Stimulated activated CD4-positive, alpha-beta T cell treated with anti-CD3 and anti-CD28 coated beads, TNF-alpha, amount 100 ng/mL, for 24 hours (primary cell): ENCODE measurements around the gene MYO1D.

Experiments used
- DNase-seq, 3 experiments: peaks; one replicate each; pipeline ENCODE4 v3.0.0-alpha.2; 2020; ENCODE audit warnings: low read depth in 3 of 3

The MYO1D gene

DNA sequence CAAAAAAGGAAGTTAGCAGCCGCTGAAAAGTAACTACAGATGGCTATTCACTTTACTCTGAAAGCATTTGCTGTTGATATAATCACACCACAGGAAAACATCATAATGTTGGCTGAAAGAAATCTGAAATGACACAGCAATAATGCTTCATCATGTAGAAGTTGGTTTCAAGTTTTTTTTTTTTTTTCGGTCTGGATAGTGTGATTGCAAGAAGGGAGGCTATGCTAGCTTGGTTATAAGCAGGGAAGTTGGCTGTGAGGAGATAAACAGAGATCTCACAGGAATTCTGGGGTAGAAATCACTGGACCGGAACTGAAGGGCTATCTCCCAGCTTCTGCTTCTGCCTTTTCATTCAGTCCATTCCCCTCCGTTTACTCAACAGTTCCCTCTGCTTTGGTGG, 57.9 kb downstream of the MYO1D start:
- DNase-seq: no peak

DNA sequence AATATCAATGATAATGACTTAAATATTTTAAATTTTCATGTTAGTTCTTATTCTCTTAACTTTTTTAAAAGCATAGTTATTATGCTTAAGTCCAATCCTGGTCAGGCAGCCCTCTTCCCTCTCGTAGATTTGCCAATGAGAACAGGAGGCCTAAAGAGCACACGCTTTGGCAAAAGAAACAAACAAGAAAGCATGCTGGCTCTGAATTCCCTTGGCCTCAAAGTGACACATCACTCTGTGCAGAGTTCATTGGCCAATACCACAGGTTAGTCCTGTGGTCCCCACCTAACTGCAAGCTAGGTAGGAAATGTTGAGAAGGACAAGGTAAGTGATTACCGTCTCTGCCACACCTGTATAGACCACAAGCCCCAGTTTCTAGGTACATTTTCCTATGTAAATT, 61.5 kb downstream of the MYO1D start:
- DNase-seq: no peak

DNA sequence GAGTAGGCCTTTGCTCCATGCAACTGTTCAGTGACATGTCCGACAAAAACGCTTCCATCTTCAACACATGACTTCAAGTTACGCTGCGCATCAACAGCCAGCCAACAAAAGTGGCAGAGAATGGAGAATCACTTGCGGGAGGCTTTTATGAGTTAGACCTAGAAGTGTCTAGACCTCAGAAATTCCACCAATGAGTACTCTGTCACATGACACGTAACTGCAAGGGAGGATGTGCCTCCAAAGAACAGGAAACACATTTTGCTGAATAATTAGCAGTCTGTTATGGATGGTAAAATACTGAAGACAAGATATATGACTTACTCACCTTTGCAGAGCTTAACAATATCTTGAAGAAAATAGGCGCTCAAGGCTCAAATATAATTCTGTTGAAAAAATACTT, 62.1 kb downstream of the MYO1D start:
- no peak for DNase-seq

DNA sequence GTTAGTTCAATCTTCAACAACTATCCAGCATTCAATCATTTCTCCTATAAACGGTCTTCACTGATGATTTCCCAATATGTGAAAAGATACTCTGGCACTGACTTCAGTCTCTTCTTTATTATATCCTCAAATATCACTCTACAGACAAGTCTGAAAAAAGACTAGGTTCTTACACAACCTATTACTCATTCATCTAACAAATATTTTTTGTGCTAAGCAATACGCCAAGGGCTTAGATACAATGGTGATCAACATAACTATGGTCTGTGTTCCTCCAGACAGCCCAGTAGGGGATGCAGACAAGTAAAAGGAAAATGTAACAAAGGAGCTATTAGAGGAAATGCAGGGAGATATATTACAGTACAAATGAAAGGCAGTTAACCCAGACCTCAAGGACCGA, 63.9 kb downstream of the MYO1D start:
- no peak for DNase-seq

DNA sequence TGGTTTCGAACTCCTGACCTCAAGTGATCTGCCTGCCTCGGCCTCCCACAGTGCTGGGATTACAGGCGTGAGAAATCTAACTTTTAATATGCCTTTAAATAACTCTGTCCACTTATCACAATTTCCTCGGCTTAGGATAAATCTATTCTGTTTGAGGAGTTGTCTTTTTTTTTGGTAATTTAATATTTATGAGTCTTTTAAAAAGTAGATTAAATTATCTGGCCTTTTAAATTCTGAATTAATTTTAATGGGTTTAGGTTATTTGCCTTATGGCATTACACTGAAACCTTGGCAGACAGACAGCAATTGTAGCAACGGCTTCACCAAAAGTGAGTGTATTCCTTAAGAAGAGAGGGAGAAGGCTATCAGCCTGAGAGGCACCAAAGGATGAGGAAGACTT, 66.2 kb downstream of the MYO1D start:
- DNase-seq: no peak

DNA sequence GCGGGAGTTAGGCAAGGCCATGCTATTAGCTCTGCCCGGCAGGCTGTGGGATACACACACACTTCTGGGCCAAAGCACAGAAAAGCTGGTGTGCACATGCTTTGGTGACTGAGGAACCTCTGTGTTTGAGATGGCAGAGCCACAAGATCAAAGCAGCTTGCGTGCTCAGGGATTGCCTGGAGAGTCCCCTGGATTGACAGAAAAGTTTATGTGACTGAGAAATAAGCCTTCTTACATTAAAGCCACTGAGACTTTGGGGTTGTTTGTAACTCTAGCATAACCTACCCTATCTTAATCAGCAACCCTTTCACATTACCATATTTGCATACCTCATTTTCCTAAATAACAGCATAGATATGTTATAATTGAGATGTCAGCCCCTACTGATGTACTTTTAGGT, 69.3 kb downstream of the MYO1D start:
- DNase-seq: no peak

DNA sequence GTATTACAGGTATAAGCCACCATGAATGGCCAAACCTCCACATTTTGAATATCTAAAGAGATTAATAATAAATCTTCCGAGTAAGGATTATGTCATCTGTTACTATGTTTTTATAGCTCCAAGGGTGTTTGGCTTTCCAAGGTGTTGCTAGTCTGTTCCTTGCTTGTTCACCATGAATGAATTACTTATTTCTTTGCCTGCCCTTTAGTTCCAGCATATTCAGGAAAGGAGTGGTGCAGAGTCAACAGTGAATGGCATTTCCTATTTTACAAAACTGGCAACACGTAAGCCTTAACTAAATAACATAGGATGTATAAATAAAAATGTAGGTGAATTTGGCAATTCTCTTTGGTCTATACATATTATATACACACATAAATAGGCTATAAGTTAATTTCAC, 70.3 kb downstream of the MYO1D start:
- DNase-seq: no peak

DNA sequence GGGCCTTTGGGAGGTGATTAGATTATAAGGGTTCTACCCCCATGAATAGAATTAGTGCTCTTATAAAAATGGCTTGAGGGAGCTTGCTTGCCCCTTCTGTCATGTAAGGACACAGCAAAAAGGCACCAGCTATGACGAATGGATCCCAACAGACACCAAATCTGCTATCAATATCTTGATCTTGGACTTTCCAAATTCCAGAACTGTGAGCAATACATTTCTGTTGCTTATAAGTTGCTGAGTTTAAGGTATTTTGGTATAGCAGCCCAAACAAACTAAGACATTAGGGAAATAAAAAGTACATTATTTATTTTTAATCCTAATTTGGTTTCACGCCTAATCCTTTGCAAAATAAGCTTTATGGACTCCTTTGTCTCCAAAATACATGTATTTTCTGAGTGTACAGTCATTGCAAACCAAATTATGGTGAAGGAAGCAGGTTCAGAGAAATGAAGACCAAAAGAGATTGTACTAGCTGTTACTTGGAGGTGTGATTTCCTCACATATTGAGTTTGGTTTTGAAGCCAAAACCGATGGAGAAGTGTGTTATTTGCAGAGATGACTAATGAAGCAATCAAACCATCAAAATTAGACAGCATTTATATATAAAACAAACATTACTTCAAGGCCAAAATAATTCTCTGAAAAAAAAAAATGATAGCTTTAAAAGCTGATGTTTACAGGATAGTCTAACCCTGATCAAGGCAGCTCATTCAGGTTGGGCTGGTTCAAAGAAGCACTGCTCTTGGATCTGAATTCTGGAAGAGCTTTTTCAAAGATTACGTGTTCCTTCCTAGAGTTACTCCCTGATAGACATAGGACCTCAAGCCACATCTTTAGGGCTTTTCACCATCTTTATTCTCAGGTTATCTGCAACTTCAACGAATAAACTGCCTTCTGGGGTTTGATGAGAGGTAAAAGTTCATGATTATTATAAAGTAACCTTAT, 71.6 kb downstream of the MYO1D start:
- DNase-seq: no peak

DNA sequence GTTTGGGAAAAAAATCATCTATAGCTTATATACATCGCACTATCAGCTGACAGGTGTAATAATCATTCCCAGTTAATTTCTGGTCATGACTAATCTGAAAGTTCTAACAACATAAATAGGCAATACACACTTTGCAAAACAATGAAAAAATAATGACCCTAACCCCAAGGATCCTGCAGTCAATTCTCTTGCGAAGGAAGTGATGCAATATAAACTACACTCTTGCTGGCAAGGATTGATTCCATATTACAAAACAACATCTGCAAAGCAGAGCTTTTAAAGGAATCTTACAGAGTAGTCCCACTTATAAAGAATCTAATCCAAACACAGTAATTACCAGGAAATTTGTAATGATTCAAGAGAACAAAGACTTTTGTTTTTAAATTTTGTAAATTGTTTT, 73.4 kb downstream of the MYO1D start:
- no peak for DNase-seq

DNA sequence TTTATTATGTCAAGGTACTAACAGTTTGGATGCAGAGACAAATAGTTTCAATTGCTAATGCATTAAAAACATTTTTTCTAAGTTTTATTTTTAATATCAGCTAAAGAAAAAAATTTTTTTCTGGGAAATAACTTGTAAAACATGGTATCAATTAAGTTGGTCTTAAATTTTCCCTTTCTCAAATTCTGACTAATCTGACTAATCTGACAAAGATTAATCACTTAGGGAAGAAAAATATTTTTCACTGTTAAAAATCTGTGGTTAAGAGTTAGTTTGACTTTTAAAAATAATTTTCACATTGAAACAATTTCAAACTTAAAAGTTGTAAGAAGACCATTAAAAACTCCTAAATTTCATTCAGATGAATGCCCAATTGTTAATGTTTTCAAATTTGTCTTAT, 74.6 kb downstream of the MYO1D start:
- no peak for DNase-seq

DNA sequence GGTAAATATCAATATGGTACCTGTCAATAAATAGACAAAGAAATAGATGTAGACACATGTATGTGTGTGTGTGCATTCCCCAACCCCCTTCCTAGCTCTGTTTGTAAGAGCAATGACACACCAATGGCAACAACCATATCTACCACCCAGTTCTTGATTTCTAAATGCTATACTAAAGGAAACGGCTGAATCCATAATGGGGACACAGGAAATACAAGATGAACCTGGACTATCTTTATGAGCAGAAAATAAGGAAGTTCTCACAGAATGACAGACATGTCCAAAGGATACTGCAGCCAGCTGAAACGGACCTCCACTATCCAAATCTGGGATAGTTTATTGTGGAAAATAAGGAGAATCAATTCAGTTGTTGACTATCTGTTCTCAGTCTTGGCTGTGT, 75.3 kb downstream of the MYO1D start:
- DNase-seq: no peak

DNA sequence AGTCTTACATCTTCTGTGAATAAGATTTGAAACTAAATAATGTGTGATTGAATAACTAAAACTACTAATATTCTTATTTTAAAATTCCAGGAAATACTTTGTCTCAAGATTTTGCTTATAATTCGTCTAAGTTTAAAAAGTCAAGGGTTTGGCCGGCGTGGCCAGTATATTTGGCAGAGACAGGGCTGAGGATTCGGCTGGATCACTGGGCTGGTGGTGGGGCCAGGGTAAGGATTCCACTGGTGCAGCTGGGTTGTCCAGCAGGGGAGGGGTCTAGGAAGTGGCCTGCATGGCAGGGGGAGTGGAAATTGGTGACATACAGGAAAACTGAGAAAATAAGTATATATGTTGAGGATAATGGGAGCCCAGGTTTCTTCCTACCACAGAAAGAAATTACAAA, 75.7 kb downstream of the MYO1D start:
- DNase-seq: no peak

DNA sequence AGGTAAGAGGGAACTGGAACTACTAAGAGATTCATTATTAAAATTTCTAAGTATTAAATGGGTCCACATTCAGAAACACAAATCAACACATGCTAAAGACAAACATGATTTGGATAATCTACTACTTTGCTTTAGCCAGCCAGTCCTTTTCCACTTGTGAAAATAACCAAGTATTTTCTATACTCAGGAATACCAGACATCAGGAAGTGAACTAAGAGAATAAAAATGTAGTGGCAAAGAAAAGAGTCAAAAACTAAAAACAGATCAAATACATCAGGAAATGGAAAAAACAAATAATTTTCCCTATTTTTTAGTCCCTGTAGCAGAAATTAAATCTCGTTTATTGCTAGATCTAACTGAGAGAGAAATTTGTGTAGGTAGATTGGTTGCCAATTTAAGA, 78.0 kb downstream of the MYO1D start:
- no peak for DNase-seq

DNA sequence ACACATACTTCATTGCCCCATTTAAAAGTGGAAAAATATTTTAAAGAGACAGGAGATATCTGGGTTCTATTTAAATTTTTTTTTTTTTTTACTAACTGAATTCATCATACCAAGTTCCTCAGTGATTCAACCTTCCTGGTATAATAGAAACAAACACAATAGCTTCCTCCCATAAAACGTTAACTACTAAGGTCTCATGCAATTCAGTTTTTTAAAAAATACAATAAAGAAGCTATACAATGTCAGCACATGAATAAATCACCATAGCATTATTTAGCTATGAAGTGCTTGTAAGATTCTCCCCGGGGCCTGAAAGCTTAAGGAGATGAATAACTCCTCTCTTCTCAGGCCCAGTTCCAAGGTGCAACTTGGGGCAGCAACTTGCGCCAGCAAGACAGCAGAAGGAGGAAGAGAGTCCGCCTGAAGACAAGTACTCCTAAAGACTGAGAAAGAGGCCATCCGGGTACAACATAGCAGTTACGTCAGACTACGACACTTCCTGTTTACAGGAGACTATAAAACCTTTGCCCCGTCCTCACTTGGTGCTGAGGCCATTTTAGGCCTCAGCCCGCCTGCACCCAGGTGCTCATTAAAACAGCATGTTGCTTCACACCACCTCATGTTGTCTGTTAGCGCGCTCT, 81.5 kb downstream of the MYO1D start:
- DNase-seq: no peak

DNA sequence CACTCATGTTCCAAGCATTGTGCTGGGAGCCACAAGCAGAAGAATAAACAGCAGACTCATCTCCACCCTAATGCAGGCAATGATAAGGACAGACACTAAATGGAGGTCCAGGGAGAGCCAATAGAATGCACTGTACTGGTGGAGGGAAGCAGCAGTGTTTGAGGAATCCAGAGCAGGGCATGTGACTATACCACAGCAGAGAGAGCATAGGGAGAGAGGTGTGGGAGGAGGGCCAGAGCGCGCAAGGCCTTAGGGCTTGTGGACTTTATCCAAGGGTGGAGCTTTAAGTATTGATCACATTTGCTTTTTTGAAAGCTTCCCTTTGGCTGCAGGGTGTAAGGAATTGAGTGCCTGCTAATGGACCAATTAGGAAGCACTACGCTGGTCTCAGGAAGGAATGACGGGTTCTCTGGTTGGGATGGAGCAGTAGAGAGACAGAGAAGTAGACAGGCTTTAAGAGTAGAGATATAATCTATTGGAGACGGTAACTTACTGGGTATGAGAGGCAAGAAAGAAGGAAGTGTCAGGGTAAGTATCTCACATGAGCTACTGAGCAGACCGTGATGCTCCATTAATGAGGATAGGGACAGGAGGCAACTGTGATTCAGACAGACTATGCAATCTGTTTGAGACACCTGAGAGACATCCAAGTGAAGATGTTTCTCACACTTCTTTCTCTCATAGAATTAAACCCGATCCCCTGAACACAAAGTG, 82.2 kb downstream of the MYO1D start:
- DNase-seq: no peak

DNA sequence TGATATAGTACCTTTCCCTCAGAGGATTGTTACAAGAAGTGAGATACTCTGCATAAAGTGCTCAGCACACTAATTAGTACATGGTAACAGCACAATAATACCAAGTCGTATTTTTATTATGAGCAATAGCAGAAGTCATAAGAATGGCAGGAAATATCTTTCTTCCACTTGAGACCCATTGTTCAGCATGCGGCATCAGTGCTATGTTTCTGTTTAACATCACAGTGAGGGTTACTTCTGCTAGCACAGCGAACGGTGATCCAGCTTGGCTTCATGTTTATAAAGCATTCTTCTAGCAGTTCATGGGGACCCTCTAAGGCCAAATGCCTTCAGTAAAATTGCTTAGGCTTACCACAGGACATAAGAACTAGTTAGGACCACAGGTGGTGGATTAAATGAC, 83.1 kb downstream of the MYO1D start:
- DNase-seq: no peak

DNA sequence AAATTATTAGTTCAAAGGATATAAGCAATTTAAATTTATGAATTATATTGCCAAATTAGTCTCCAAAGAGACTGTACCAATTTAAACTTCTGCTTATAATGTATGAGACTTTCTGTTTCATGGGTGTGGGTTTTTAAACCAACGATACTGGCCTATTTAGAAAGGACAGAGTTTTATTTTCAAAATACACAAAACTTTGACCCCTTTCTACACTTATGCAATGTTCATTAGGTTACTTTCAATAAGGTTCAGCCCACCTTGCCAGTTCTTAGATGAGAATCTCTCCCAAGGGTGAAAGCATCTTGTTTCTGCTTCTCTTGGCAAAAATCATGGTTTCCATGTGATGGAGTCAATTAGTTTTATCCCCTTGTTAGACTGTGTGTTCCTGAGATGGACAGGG, 84.7 kb downstream of the MYO1D start:
- DNase-seq: no peak

DNA sequence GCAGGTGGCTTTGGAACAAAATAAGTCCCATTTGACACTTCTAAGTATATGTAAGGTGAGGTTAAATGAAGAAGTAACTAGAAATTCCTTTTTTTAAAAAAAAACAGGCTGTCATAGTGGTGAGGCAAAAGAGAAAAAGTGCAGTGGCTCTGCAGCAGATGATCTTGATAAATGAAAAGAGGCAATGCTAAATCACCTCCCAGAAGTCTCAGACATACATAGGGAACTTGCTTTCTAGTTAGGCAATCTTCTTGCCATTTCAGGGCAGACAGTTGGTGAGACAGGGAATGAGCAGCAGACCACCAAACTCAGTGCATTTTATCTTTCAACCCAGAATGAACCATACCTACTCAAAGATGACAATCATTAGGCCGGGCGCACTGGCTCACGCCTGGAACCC, 90.8 kb downstream of the MYO1D start:
- DNase-seq: no peak

DNA sequence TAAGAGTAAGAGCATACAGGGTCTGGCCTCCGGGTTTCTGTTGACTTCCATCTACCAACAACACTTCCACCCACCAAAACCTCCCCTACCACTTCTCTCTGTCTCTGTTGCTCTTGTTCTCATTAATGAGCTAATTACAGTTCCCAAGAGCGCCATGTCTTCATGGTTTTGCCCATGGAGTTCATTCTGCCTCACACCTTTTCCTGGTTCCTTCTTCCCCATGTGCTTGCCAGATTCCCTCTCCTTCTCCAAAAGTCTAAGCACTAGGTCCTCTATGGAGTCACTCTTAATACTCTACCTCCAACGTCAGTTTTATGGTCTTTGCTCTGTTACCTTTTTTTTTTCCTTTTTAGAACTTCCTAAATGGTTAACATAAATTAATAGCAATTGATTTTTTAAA, 92.8 kb downstream of the MYO1D start:
- no peak for DNase-seq

DNA sequence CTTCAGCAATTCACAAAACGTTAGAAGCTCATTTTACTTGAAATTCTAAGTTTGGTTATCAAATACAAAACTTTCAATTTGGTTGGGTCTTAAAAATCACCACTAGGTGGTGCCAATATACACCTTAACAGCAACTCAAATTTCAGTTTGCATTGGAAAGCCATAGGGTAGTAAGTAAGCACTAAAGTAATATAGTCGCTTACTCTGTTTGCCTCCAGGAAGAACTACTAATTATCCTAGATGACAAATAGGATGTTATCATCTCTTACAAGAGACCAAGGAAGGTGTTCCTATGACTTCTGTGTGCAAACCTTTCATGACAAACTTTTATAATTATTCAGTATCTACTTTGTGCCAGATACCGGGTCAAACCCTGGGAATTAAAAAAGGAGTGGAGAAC, 93.3 kb downstream of the MYO1D start:
- DNase-seq: no peak

DNA sequence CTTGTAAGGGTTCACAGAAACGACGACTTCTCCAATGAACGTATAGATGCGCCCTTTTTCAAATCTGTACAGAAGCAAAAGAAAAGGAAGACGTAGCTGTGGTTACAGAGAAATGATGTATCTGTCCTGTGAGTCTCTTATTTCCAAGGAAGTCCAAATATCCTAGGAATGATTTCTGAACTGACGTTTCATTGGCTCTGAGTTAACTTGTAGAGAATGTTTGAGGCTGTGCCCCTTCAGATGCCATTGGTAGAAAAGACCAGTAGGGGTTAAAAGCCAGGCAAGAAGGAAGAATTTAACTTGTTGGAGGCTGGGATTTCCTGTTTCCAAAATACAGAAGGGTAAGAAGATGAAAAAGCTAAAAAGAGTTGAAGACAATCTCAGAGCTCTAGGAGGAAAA, 96.2 kb downstream of the MYO1D start:
- no peak for DNase-seq

DNA sequence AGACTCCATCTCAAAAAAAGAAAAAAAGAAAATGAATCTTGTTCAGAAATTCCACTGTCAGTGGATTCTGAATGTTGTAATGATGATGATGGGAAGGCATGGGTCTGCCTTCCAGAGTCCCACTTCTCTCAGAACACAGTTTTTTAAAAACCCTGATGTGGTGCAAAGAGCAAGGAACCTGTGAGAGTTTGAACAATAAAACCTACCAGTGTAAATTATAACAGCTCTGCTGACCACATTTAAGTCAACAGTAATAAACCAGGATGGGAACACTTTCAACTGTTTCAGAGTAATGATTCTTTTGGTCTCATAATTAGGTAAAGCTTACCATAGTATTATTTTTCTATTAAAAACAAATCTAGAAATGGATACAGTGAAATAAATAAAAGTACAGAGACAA, 99.0 kb downstream of the MYO1D start:
- no peak for DNase-seq

DNA sequence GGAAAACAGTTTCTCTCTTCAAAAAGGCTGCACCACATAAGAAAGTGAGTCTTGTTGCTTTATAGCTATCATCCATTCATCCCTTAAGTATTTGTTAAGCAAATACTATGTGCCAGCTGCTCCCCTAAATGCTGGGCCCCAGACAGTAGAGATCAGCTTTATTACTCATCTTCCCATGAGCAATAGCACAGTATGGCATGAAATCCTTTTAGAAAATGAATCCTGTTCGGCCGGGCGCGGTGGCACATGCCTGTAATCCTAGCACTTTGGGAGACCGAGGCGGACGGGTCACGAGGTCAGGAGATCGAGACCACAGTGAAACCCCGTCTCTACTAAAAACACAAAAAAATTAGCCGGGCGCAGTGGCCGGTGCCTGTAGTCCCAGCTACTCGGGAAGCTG, 99.5 kb downstream of the MYO1D start:
- DNase-seq: no peak
